T-helper 1 cell treated with Interleukin-12 subunit alpha and Interleukin-12 subunit beta and Interleukin-4 antibody, amounts not matched to agents 30 μg/mL and 1 μg/mL, for 36 hours (primary cell): ENCODE results near the gene DBH.

ENCODE experiments used
- H3K27ac Mint-ChIP-seq: one replicate; pipeline ENCODE4 v1.8.0; 2021; ENCODE audit warnings: mild to moderate bottlenecking, mixed read lengths
- H3K27me3 Mint-ChIP-seq: one replicate; pipeline ENCODE4 v1.8.0; 2021; ENCODE audit warnings: low read depth, mixed read lengths
- H3K36me3 Mint-ChIP-seq: one replicate; pipeline ENCODE4 v1.8.0; 2021; ENCODE audit warnings: low read depth, mixed read lengths
- H3K4me1 Mint-ChIP-seq: one replicate; pipeline ENCODE4 v1.8.0; 2021; ENCODE audit warnings: low read depth, mixed read lengths
- H3K4me3 Mint-ChIP-seq: one replicate; pipeline ENCODE4 v1.8.0; 2021; ENCODE audit warnings: mild to moderate bottlenecking, moderate library complexity, mixed read lengths
- H3K9me3 Mint-ChIP-seq: one replicate; pipeline ENCODE4 v1.8.0; 2021; ENCODE audit warnings: mixed read lengths

The DBH gene

DNA sequence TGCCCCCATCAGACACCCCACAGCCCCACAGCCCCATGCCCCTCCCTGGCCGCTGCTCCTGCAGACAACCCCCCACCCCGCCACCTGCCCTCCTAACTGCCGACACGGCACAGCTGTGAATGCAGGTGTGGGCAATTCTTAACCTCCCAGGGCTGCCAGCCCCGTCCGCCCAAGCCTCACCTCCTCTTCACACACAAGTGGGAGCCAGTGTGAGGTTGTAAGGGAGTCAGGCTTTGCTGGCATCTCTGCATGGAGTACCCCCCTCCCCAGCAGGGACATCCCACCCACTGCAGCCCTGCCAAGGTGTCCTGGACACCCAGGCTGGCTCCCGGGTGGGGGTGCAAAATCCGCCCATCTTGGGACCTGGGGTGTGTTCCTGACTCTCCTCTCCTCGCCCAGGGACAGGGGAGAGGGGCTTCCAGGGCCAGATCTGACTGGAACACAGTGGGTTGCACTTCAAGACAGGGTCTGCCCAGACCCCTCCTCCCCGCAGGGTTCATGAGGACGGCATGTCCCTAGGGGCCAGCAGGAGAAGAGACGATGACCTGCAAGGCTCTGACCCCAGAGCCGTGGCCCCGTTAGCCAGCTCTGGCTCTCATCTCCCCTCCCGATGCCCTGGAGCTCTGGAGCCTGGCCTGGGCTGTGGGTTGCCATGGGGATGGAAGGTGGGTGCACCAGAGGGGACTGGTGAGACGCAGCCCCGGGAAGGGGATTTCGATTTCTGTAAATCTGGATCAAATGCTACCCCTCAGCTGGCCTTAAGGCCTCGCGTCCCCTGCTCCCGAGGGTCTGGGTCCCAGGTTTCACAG lies 67.6 kb downstream of the DBH start:
- Mint-ChIP-seq H3K4me3 (no peak overlapping the region), H3K27ac (no peak overlapping the region), H3K9me3 (no peaks in the 10 kb centered on the region), H3K4me1 (peaks cover 16% of the 10 kb centered on the region), H3K36me3 (no peaks in the 10 kb centered on the region), H3K27me3 (no peaks in the 10 kb centered on the region)

DNA sequence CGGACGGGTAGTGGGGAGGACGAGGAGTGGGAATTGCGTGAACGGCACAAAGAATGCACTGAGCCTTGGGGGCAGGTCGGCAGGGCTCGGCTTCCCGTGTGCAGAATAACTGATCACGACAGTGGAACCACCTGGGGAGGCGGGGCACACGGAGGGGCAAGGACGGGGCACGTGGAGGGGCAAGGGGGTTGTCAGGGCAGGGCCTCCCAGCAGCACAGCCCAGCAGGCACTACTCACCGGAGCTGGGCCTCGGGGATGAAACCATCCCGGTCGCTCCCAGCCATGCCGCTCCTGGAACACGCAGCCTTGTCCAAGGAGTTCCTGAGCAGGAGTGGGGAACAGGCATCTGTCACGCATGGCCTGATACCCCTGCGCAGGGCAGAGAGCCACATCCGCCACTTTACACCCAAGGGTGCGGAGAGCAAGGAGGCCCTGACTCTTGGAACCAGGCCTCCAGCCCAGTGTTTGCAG lies 68.6 kb downstream of the DBH start:
- Mint-ChIP-seq H3K36me3 (no peaks in the 10 kb centered on the region), H3K27ac (no peak overlapping the region), H3K9me3 (no peaks in the 10 kb centered on the region), H3K4me3 (no peak overlapping the region), H3K4me1 (peaks cover 21% of the 10 kb centered on the region), H3K27me3 (peaks cover 4% of the 10 kb centered on the region)

DNA sequence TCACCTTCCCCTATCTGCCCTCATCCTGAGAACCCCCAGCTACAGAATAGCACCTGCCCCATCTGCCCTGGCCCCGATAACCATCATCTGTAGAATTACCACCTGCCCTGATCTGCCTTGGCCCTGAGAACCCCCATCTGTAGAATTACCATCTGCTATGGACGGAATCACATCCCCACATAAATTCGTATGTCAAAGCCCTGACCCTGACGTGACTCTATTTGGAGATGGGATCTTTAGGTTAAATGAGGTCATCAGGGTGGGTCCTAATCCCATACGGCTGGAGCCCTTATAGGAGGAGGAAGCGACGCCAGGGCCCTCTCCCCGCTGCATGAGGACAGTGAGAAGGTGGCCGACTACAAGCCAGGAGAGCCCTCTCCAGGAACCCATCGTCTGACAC lies 69.4 kb downstream of the DBH start:
- H3K4me3 Mint-ChIP-seq, result no peak overlapping the region
- H3K27ac Mint-ChIP-seq, result no peak overlapping the region
- no peaks in the 10 kb centered on the region for H3K9me3 Mint-ChIP-seq
- H3K27me3 Mint-ChIP-seq, result peaks cover 4% of the 10 kb centered on the region
- peaks cover 17% of the 10 kb centered on the region for H3K4me1 Mint-ChIP-seq
- no peaks in the 10 kb centered on the region for H3K36me3 Mint-ChIP-seq

DNA sequence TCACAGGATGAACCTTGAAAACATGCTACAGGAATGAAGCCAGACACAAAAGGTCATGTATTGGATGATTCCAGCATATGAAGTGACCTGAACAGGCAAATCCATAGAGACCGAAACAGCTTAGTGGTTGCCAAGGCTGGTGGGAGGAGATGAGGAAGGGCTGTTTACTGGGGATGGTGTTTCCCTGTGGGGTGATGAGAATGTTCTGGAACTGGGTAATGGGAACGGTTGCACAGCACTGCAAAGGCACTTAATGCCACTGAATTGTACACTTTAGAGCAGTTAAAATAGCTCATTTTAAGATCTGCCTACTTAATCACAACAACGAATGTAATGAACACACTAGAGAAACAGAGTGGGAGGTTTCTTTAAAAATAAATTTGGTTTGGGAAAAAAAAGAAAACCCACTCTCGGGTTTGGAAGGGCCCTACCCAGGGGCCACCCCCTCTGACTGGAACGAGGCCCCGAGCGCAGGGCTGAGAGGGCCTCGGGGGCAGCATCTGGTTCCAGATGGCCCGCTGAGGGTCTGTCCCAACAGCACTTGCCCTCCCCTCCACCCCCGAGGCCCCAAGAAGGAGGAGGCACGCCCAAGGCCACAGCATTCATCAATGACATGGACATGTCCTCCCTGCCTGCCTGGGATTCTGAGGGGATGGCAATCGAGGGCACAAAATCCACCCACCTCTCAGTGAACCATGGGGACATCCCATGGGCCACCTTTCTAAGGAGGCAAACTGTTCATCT lies 70.3 kb downstream of the DBH start:
- no peaks in the 10 kb centered on the region for H3K36me3 Mint-ChIP-seq
- H3K27ac Mint-ChIP-seq, result no peak overlapping the region
- peaks cover 4% of the 10 kb centered on the region for H3K27me3 Mint-ChIP-seq
- H3K9me3 Mint-ChIP-seq, result no peaks in the 10 kb centered on the region
- no peak overlapping the region for H3K4me3 Mint-ChIP-seq
- H3K4me1 Mint-ChIP-seq, result peaks cover 9% of the 10 kb centered on the region

DNA sequence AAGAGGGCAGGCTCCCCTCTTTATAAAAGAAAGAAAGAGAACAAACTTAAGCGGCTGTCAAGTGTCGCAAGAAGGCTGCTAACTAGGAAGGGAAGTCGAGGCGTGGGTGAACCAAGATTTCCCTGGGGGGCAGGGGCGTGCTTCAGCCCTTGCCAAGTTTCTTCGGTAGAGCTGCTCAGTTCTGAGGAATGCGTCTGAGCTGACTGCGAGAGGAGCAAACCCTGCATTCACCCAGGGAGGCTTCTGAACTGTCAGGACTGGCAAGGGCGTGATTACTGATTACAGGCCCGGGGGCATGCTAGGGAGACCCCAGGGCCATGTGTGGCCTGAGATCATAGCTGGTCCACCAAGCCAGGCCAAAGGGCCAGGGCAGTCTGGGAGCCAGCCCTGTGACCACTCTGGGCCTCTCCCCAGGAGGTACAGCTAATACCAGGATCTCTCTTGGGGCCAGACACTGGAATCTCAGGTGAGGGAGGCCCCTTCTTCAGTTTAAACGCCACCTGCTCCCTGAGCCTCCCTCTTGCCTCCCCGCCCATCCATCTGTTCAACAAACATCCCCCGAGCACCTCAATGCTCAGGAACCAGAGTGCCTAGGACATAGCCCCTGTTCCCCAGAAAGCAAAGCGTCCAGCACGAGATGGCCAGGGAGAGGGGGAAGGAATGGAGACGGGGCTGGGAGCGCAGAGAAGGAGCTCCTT lies 71.1 kb downstream of the DBH start:
- Mint-ChIP-seq H3K27me3 (peaks cover 4% of the 10 kb centered on the region), H3K4me3 (no peak overlapping the region), H3K36me3 (no peaks in the 10 kb centered on the region), H3K27ac (no peak overlapping the region), H3K9me3 (no peaks in the 10 kb centered on the region), H3K4me1 (peaks cover 7% of the 10 kb centered on the region)

DNA sequence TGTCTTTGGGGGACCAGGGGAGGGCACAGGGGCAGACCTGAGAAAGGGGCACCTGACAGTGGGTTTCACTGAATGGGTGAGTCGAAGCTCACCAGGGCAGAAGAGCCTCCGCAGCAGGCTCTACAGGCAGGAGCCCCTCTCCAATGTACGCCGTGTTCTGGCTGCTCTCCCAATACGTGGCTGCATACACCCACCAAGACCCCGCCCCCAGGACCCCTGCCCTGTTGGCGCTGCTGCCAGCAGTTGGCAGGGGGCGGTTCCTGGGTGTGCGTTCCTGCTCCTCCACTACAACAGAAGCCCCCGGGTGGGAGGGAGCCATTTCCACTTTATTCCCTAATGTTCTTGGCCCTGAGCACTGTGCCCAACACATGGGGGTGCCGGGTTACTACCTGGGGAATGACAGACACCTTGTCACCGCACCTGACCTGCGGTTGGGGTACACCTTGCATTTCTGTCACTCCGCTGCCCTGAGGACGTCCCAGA lies 71.6 kb downstream of the DBH start:
- H3K4me1 Mint-ChIP-seq, result peaks cover 5% of the 10 kb centered on the region
- no peak overlapping the region for H3K27ac Mint-ChIP-seq
- no peaks in the 10 kb centered on the region for H3K9me3 Mint-ChIP-seq
- H3K36me3 Mint-ChIP-seq, result no peaks in the 10 kb centered on the region
- no peak overlapping the region for H3K4me3 Mint-ChIP-seq
- H3K27me3 Mint-ChIP-seq, result peaks cover 4% of the 10 kb centered on the region

DNA sequence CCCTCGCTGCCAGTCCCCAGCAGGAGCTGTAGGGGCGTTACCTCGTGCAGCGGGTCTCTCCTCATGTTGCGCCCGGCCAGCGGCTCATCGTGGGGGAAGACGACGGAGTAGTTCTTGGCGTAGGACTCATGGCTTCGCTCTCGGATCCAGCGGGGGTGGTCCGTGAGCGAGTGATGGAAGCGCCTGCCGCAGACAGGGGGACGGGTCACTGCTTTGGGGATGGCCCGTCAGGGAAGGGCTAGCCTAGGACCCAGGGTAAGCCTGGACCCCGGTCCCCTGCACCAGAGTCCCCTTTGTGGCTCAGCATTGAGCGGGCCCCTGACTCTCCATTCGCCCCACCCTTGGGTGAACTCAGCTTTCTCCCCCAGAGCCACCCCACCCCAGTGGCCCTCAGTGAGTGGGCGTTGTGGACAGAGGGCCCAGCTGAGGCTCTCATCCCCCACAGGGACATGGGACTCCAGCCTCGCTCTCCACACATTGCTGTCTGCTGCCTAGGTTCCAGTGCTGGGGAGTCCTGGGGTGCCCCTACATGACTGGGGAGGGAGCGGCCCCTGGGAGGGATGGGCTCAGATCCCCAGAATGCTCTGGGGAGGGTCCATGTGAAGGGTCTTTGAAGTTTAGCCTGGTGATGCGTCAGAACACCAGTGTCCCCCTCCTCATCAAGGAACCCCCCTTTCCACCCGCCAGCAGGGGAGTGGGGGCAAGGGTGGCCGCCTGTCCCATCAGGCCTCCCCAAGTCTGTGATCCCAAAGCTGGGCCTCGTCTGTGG lies 72.3 kb downstream of the DBH start:
- H3K4me1 Mint-ChIP-seq, result peaks cover 5% of the 10 kb centered on the region
- H3K4me3 Mint-ChIP-seq, result no peak overlapping the region
- no peaks in the 10 kb centered on the region for H3K9me3 Mint-ChIP-seq
- no peaks in the 10 kb centered on the region for H3K36me3 Mint-ChIP-seq
- H3K27ac Mint-ChIP-seq, result no peak overlapping the region
- peaks cover 4% of the 10 kb centered on the region for H3K27me3 Mint-ChIP-seq
